Neuron (in vitro differentiated cells): ENCODE results near the gene PCNT.

Experiments
- H2AFZ ChIP-seq: one replicate; pipeline ENCODE4 v1.6.1; 2013; ENCODE audit warnings: low read depth, mild to moderate bottlenecking, inconsistent platforms, low read length, moderate library complexity
- H3K27me3 ChIP-seq: one replicate; pipeline ENCODE4 v1.6.1; 2013; ENCODE audit warnings: low read length; ENCODE audit not compliant: insufficient read depth
- H3K36me3 ChIP-seq: one replicate; pipeline ENCODE4 v1.6.1; 2013; ENCODE audit warnings: low read length; ENCODE audit not compliant: insufficient read depth
- H3K4me1 ChIP-seq: one replicate; pipeline ENCODE4 v1.6.1; 2013; ENCODE audit warnings: low read length; ENCODE audit not compliant: insufficient read depth
- H3K4me3 ChIP-seq: 2 replicates; pipeline ENCODE4 v1.5.1; 2013; ENCODE audit warnings: mild to moderate bottlenecking, low read length, moderate library complexity
- H3K9me3 ChIP-seq: one replicate; pipeline ENCODE4 v1.6.1; 2013; ENCODE audit warnings: low read length

The PCNT gene

GRCh38 chr21:46482225-46482845 is 158.4 kb downstream of the PCNT start:
- no peaks in the 10 kb centered on the region for H3K27me3 ChIP-seq
- no peak overlapping the region for H3K4me3 ChIP-seq
- H3K4me1 ChIP-seq, result peaks cover 9% of the 10 kb centered on the region
- H3K36me3 ChIP-seq, result peaks cover 30% of the 10 kb centered on the region
- H2AFZ ChIP-seq, result no peak overlapping the region
- H3K9me3 ChIP-seq, result no peaks in the 10 kb centered on the region

- H3K36me3 ChIP-seq, result peaks cover 28% of the 10 kb centered on the region
- H3K4me3 ChIP-seq, result no peak overlapping the region
- H2AFZ ChIP-seq, result no peak overlapping the region
- peaks cover 9% of the 10 kb centered on the region for H3K4me1 ChIP-seq
- no peaks in the 10 kb centered on the region for H3K27me3 ChIP-seq
- no peaks in the 10 kb centered on the region for H3K9me3 ChIP-seq
These were observed 158.9 kb downstream of the PCNT start for GRCh38 chr21:46482846-46483231.

GRCh38 chr21:46483300-46484295 is 159.6 kb downstream of the PCNT start:
- H3K4me1 ChIP-seq, result peaks cover 9% of the 10 kb centered on the region
- no peak overlapping the region for H3K4me3 ChIP-seq
- peaks cover 34% of the 10 kb centered on the region for H3K36me3 ChIP-seq
- H3K9me3 ChIP-seq, result no peaks in the 10 kb centered on the region
- no peaks in the 10 kb centered on the region for H3K27me3 ChIP-seq
- H2AFZ ChIP-seq, result no peak overlapping the region

- Histone ChIP-seq H3K4me3 (no peak overlapping the region), H3K9me3 (no peaks in the 10 kb centered on the region), H3K27me3 (no peaks in the 10 kb centered on the region), H2AFZ (no peak overlapping the region), H3K4me1 (peaks cover 9% of the 10 kb centered on the region), H3K36me3 (peaks cover 48% of the 10 kb centered on the region)
These were observed 162.6 kb downstream of the PCNT start for GRCh38 chr21:46486481-46487126.

- H3K4me1 ChIP-seq, result no peaks in the 10 kb centered on the region
- no peaks in the 10 kb centered on the region for H3K27me3 ChIP-seq
- H3K9me3 ChIP-seq, result peaks cover 10% of the 10 kb centered on the region
- H2AFZ ChIP-seq, result no peak overlapping the region
- H3K4me3 ChIP-seq, result no peak overlapping the region
- peaks cover 69% of the 10 kb centered on the region for H3K36me3 ChIP-seq
These were observed 165.3 kb downstream of the PCNT start for GRCh38 chr21:46489162-46489663.

GRCh38 chr21:46489800-46490199 is 165.8 kb downstream of the PCNT start:
- H3K4me3 ChIP-seq, result no peak overlapping the region
- no peaks in the 10 kb centered on the region for H3K27me3 ChIP-seq
- peaks cover 10% of the 10 kb centered on the region for H3K9me3 ChIP-seq
- H2AFZ ChIP-seq, result no peak overlapping the region
- H3K36me3 ChIP-seq, result peaks cover 73% of the 10 kb centered on the region
- H3K4me1 ChIP-seq, result no peaks in the 10 kb centered on the region

GRCh38 chr21:46491553-46491952 is 167.6 kb downstream of the PCNT start:
- Histone ChIP-seq H3K36me3 (peaks cover 74% of the 10 kb centered on the region), H3K27me3 (no peaks in the 10 kb centered on the region), H3K4me3 (no peak overlapping the region), H3K9me3 (peaks cover 10% of the 10 kb centered on the region), H2AFZ (no peak overlapping the region), H3K4me1 (no peaks in the 10 kb centered on the region)

- Histone ChIP-seq H3K4me3 (no peak overlapping the region), H2AFZ (no peak overlapping the region), H3K9me3 (peaks cover 10% of the 10 kb centered on the region), H3K36me3 (peaks cover 80% of the 10 kb centered on the region), H3K27me3 (no peaks in the 10 kb centered on the region), H3K4me1 (no peaks in the 10 kb centered on the region)
These were observed 168.9 kb downstream of the PCNT start for GRCh38 chr21:46492851-46493250.

GRCh38 chr21:46493828-46494227 is 169.9 kb downstream of the PCNT start:
- peaks cover 10% of the 10 kb centered on the region for H3K9me3 ChIP-seq
- no peaks in the 10 kb centered on the region for H3K4me1 ChIP-seq
- no peak overlapping the region for H3K4me3 ChIP-seq
- peaks cover 81% of the 10 kb centered on the region for H3K36me3 ChIP-seq
- no peaks in the 10 kb centered on the region for H3K27me3 ChIP-seq
- no peak overlapping the region for H2AFZ ChIP-seq
